Inferior parietal cortex (tissue), 1 donor: ENCODE results near the gene NWD2.

ENCODE experiments used
- DNase-seq: peaks from one replicate; pipeline ENCODE4 v3.0.0-alpha.2; 2016; ENCODE audit errors: extremely low spot score

The NWD2 gene

DNA sequence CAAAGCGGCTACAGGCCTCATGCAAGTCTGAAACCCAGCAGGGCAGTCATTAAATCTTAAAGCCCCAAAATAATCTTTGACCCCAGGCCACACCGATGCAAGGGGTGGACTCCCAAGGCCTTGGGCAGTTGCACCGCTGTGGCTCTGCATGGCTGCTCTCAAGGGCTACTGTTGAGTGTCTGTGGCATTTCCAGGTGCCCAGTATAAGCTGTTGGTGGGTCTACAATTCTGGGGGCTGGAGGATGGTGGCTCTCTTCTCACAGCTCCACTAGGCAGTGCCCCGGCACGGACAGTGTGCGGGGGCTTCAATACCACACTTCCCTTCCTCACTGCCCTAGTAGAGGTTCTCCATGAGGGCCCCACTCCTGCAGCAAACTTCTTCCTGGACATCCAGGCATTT is 60.1 kb downstream of the NWD2 start:
- no peak for DNase-seq

DNA sequence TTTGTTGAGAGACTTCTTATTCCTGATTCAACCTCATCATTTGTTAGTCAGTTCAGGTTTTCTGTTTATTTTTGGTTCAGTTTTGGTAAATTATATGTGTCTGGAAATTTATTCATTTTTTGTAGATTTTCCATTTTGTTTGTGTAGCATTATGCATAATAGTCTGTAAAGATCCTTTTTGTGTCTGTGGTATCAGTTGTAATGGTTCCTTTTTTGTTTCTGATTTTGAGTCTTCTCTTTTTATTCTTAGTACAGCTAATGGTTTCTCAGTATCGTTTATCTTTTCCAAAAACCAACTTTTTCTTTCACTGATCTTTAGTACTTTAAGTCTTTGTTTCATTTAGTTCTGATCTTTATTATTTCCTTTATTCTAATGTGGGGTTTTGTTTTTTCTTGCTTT is 61.4 kb downstream of the NWD2 start:
- no peak for DNase-seq

DNA sequence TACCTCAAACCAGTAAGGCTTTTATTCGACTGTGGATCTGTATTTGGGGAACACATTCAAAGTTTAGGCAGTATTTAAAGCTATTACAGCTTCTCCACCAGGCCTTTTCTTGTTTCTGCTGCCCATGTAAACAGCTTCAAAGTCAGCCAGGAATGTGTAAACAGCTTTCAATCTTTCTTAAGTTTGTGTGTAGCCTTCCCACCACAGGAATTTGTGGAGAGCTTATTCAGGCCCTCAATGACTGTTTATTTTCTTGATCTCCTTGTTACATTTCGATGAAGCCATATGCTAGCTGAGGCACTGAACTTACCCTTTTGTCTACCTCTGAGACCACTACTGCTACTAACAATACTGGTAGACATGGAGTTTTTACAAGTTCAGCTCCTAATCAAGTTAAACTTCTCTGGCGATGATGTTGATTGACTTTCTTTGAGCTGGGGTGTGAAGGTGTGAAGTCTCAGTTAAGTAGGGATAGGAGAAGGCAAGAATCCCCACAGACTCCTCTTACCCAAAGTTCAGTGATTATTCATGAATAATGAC is 72.6 kb downstream of the NWD2 start:
- no peak for DNase-seq

DNA sequence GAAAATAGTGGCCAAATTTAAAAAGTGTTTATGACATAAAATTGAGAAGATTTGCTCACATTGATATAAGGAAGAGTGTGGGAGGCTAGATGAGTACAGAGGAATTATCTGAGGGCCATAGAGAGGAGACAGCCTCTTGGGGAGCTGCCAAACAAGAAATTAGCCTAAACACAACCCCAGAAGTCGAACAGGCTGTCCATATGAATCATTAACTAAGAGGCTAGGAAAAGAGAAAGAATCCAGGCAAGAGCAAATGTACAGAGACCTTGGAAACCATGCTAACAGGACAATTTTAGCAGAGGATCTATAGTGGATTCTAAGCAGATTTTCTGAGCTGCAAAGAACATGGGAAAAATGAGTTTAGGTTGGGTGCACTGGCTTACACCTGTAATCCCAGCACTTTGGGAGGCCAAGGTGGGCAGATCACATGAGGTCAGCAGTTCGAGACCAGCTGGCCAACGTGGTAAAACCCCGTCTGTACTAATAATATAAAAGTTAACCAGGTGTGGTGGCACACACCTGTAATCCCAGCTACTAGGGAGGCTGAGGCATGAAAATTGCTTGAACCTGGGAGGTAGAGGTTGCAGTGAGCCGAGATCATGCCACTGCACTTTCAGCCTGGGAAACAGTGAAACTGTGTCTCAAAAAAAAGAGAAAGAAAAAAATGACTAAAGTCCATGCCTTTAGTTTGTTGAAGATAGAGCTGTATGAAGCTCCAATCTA is 76.1 kb downstream of the NWD2 start:
- DNase-seq: no peak

DNA sequence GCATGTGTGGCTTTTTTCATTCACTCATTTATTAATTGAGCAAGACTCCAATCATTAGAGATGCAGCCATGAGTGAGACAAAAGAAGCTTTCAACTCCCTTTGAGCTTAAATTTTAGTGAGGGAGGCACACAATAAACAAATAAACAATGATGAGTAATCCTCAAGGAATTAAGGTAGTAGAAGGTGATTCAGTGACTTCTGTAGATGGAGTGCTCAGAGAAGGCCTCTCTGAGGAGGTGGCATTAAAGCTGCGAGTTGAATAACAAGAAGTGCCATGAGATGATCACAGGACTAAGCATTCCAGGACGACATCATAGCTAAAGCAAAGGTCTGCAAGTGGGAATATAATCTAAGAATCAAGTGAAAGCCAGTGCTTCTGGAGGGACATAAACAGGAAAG is 77.6 kb downstream of the NWD2 start:
- no peak for DNase-seq

DNA sequence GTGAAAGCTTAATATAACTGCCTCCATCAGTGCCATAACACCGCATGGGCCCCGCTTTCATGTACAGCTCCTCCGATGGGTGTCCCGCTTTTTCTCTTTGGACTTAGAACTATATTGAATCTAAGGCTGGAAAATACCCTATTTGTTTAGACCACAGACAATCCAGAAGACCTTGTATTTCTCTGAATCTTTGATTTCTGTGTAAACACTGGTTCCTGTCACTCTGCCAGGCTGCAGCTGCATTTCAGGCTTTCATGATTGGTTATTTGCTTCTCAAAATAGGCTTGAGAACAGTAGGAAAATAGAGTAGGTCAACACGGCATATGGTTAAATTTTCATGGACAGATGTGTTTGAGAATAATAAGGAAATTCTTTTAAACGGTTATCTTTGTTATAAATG is 80.0 kb downstream of the NWD2 start:
- DNase-seq: peak; percentile 58

DNA sequence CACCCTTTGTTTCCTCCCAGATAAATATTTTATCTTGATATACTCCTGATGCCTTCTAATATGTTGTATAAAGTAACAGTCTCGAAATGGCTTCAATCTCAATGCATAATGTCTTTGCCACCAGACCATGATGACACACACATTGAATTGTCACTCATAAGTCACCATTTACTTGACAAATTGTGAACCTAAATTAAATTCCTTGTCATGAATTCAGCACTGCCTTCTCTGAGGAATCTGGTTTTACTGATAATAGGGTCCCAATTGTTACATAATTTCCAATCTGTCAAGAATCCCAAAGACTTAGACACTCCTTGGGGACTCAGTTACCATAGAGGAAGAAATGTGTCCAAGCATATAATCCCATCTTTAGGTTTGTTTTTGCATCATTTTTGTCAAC is 82.3 kb downstream of the NWD2 start:
- no peak for DNase-seq

DNA sequence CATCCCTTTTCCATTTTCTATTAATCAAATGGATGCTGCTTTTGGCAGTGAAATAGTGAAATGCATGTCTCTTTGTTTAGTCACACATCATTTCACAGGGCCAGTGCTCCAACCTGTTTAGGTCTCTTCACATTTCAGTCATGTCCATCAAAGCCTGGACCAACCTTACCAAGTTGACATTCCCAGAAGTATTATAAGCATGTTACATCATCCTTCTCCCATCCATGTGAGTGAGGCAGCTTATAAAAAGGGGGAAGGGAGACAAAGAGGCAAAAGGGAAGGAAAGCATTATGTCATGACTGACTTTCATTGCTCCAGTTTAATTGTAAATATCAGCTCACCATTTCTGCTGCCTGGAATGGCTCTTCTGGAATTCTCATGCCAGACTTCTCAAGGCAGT is 94.4 kb downstream of the NWD2 start:
- DNase-seq: no peak

DNA sequence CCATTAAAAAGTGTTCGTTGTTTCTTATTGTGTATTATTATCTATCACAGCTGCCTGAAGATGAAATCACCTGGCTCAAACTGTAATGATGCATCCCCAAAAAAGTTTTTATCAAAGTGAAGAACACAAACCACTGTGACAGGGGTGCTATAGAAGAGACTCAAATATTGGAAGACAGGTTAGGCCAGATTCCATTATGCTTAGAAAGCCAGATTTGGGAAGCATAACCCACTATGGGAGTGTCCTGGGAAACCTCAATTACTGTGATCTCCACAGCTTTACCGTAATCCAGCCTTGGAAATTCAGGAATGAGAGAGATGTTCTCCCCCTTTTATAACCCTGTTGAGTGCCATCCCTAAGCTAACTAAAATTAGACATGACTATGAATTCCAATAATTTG is 114.2 kb downstream of the NWD2 start:
- DNase-seq: no peak

DNA sequence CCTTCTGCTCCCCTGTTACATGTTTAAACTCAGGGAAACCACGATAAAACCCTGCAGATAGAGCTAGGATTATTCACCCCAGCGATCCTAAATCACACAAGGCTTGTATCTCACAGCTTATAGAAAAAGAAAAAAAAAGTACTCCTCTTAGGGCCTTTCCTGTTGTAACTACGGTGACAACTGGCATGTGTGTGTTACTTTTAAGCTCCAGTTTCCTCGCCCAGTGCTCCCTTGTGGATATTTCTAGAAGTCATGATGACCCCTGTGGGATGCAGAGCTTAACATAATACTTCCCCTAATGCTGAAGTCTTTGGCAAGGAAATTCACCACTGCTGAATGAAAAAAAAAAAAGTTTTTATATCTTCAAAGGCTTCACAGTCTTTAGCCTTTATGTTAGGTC is 114.7 kb downstream of the NWD2 start:
- no peak for DNase-seq

DNA sequence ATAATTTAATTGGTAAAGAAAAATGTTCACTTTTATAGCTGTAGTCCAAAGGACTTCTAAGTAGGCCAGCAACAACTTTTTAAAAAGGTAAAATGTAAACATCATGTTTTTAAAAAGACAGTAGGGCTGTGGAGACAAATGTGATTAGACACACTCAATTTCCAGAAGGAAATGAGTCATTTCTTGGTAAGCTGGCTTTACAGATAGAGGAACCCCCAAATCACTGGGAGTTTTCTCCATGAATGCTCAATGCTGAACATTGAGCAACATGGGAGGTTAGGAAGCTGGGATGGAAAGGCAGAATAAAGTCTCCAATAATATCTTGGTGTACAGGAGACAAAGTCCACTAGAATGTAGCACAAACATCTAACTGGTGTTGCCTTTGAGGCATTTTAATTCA is 121.3 kb downstream of the NWD2 start:
- no peak for DNase-seq

DNA sequence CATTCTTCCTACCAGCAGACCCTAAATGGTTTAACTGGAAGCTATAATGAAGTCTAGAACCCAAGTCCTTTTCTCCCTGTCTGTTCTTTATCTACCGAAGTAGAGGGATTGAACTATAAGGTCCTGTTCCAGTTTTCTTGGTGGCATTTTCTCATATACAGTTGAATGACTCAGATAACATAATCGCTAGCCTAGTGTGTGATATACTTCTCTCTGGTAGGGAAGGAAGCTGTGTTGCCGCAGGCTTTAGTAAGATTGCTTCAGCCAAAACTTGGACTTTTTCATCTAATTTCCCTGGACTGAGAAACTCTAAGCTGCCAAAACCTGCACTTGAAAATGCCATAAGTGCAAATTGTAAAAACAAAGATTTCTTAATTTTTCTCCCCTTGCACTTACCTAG is 123.4 kb downstream of the NWD2 start:
- DNase-seq: no peak

DNA sequence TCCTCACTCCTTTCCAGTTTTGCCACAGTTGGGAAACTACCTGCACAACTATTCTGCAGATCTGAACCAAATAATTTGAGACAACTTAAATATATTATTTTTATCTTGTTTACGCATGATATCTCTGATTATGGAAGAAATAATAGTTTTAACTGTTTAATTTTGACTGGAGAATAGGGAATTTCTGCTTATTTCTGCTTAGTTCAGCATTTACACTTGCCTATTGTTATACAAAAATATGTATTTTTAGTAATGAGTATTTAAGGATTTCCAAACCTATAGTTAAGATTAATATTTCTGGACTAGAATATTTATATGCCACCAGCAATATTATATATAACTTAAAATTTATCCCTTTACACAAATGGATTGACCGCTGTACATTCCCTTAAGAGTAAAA is 125.5 kb downstream of the NWD2 start:
- no peak for DNase-seq

DNA sequence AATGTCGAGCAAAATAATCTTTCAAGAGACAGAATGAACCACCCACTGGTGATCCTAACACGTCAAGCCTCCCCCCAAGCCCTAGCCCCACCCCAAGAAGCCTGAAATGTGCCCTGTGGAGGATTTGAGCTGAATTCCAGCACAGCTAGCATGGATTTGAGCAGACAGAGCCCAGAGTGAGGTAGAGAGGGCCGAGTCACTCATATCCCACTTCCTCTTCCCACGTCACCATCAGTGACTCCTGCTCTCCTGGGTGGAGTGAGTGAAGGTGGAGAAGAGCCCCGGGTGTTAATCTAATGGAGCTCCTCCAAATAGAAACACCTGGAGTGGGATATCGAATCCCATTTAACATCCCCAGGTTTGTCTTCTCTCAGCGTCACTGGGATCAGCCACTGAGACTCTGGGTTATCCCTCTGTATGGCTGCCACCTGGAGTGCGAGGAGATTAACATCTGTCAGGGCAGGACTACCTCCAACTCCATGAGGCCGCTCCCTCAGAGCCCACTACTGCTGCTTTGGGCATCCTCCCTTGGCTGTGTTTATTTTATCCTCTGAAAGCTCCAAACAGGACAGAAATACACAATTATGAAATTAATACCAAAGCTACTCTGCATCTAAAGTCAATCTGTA is 136.6 kb downstream of the NWD2 start:
- no peak for DNase-seq

DNA sequence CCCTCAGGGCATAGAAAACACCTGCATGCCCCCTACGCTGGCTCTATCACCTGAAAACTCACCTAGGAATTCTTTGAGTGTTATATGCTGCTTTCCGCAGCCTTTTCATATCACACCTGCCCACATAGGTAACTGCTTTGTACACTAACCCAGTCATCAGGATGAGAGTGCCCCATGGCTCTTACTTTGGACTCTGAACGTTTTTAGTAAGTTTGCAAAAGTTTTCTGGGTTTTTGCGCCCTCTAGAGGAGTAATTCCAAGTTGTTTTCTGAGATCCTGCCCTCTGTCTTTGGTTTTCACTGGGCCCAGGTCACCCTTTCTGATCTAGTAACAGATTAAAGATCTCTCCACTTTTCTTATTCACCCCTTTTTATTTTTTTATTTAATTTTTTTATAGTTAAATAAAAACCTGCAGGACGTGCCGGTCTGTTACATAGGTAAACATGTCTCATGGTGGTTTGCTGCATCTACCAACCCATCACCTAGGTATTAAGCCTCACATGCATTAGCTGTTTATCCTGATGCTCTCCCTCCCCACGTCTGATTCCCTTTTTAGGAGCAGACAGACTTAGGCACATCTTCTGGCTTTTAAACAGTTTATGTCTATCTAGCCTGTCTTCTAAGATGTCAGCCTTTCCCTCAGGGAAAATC is 139.2 kb downstream of the NWD2 start:
- DNase-seq: peak; percentile 84

DNA sequence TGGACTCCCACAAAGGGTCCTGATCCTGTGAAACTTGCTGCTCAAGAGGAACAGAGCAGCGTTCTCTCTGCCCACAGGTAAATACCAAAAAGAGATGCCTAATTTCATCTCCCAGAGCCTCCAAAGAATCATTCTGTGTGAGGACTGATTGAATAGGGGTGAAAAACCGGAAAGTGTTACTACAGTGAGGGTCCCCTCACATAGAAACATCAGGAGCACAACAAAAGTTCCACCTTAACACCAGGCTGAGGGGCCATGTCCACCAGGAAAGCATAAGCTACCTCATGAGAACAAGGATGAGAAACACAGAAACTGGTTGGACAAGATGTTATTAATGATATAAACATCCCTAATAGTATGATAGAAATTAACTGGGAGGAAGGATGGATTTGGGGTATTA is 140.9 kb downstream of the NWD2 start:
- no peak for DNase-seq

DNA sequence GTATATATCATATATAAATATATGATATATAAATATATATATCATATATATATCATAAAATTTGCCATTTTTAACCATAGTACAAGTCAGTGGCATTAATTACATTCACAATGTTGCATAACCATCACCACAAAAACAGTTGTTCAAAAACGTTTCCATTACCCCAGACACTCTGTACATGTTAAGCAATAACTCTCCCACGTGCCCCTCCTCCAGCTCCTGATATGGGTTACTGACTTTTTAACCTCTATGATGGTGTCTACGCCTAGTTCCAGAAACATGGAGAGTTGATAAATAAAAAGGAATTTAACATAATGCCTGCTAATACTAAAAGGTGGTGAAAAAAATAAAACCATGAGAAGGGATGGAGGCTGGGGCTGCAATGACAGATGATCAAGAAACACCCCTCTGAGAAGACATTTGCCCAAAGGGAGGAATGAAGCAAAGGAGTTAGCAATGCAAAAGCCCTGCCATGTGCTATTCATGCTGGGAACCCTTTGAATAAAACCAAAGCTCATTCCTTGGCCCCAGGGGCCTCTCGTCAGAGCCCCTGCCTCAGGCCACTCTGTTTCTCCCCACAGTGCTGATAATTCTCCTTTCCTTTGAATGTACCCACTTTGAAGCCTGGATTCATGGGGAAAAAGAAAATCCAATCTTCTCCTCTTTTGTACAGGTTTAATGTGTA is 144.3 kb downstream of the NWD2 start:
- no peak for DNase-seq

DNA sequence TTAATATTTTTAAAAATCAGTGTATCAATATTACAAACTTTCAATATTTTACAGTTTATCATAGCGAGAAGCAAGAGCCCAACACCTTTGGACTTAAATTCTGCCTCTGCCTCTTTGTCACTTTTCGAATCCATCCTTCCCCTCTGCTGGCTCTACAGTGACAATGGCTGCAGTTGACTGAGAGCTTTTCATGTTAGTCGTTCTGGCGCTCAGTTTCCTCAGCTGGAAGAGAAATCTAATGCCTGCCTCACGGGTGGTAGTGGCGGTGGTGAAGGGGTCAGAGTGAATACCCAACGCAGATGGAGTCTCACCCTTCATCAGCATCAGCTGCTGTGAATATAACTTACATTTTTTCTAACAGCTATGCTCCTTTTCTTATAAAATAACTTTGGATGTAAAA is 144.8 kb downstream of the NWD2 start:
- no peak for DNase-seq

DNA sequence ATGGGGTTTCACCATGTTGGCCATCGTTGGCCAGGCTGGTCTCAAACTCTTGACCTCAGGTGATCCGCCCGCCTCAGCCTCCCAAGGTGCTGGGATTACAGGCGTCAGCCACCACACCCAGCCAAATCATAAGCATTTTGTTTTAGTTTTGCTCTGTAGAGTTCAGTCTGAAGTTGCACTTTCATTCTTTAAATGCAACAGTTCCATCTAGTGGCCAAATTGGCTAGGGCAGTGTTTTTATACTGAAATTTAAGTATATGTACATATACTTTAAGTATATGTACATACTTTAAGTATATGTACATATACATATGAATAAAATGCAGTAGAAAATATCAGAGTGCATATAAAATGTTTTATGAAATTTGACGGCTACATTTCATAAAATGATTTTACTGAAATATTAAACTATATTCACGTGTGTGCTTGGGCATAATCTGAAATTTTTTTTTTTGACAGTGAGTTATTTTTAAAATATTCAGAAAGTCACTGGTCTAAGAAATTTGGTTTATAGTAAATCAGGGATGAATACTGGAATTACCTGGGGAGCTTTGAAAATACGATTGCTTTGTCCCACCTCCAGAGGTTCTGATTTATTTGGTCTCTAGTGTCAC is 145.5 kb downstream of the NWD2 start:
- peak; percentile 84 for DNase-seq

DNA sequence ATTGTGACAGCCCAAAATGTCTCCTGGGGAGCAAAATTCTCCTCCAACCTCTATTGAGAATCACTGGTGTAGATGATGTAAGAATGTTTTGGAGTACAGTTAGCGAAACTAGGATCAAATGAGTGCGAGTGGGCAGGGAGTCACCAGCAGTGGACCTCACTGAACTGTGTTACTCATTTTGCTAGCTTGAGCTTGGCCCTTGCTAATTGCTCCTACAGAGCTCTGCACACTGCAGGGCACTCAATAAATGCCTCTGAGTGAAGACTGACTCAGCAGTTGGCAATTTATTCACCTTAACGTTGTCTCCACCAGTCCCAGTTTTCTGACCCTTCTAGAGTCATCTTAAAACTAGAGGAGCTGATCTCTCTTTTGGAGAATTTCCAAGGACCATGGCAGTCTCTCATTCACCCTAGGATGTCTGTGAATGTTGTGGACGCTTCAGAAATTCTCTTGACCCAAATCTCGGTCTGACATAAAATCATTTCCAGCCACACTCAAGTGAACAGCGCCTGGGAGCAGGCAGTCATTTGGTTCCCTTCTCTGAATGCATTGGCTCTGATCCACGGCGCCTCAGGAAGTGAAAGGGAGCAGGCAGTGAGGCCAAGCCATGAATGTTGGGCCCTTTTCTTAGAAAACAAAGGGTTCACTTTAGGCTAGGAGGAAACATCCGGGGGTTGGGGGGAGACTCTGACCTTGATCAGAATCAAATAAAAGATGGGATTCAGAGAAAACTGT is 148.1 kb downstream of the NWD2 start:
- DNase-seq: peak; percentile 74

DNA sequence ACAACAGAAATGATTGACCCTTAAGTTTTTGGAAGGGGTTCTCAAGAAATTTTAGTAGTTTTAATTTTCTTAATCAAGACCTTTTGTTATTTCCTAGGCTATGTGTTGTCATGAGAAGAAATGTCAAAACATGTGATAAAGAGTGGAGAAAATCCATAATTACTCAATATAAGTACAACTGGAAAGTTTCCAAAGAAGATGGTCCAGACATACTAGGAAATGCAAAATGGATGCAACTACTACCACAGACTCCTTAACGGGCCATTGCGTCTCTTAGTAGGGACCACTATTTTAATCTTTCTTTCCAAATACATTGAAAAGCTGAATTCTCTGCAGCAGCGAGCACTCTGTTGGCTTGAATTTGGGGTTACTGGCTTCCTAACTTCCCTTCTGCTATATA is 148.8 kb downstream of the NWD2 start:
- DNase-seq: no peak
